ENCODE data around the gene SORT1. TPM values are rescaled to one million over a fixed set of nuclear protein-coding genes. Genes with fewer than 3 reads are reported as not detected.

Gene SORT1
- total and polyA plus RNA-seq, 2 of the 4 experiments (the other 2 are of a cell fraction) = 15.8 to 16.7 TPM

- no TSS peak for BruUV-seq (replicated peaks)
- Histone ChIP-seq H2BK15ac (ENCODE audit: low read depth, low read length) (peak overlapping the region; percentile 56; the same call in 2 of the 3 replicates), H2BK5ac (ENCODE audit: low read depth, low read length, poor library complexity, severe bottlenecking) (peak overlapping the region; percentile 48), H3K4me3 (ENCODE audit: insufficient read depth, low read depth, low read length) (no peak overlapping the region), H3K9ac (ENCODE audit: low read depth, low read length) (no peak overlapping the region), H4K5ac (ENCODE audit: low read depth, low read length) (no peak overlapping the region), H2BK120ac (ENCODE audit: low read depth, low read length) (peak overlapping the region; percentile 97; the same call in 1 of the 2 replicates), H3K4me2 (ENCODE audit: low read depth, low read length) (no peak overlapping the region), H4K8ac (ENCODE audit: low read depth in 2 of 2, low read length in 2 of 2) (peak overlapping the region in 1 of 2 experiments; percentile 13; a peak in 1 of 4 replicates), H3K4me1 (ENCODE audit: control insufficient read depth, insufficient read depth, low read length) (peaks cover 26% of the 10 kb centered on the region), H3K36me3 (ENCODE audit: control insufficient read depth, insufficient read depth, low read length) (no peaks in the 10 kb centered on the region), H2AK5ac (ENCODE audit: low read depth, low read length) (peak overlapping the region; percentile 94), H3K9me3 (ENCODE audit: control insufficient read depth, insufficient read depth, low read length) (no peaks in the 10 kb centered on the region), H3K23ac (ENCODE audit: low read depth, low read length) (no peak overlapping the region), H2AFZ (replicated peaks; ENCODE audit: low read length, poor library complexity) (peak overlapping the region; percentile 67), H3K4ac (ENCODE audit: low read depth, low read length) (peak overlapping the region; percentile 59), H2BK20ac (ENCODE audit: low read depth, low read length) (peak overlapping the region; percentile 42), H3K9me1 (ENCODE audit: insufficient read depth, low read length) (peaks cover 45% of the 10 kb centered on the region), H3K27me3 (ENCODE audit: control insufficient read depth, insufficient read depth, low read length) (no peaks in the 10 kb centered on the region), H3K79me1 (ENCODE audit: low read depth in 1 of 2, low read length in 2 of 2) (peaks cover 0 to 11% of the 10 kb centered on the region in 2 experiments; a peak in 1 of 4 replicates), H4K91ac (ENCODE audit: insufficient read depth, low read depth, low read length) (peak overlapping the region; percentile 20; the same call in 1 of the 2 replicates), H3K18ac (ENCODE audit: low read depth, low read length) (peak overlapping the region; percentile 14; the same call in 1 of the 2 replicates), H4K20me1 (ENCODE audit: insufficient read depth, low read length) (peaks cover 4% of the 10 kb centered on the region; the same call in 1 of the 2 replicates), H3K27ac (ENCODE audit: insufficient read depth, low read length) (no peak overlapping the region; the same call in 1 of the 2 replicates), H2AK9ac (replicated peaks; ENCODE audit: low read depth, low read length, poor library complexity) (peak overlapping the region; percentile 58), H3K56ac (ENCODE audit: extremely low read depth, insufficient read depth, low read length) (no peak overlapping the region), H3K14ac (replicated peaks; ENCODE audit: low read depth, low read length) (peak overlapping the region; percentile 42; the same call in 1 of the 2 replicates)
- 92% methylated on average over 12 of the region's 16 CpGs; no CpG with 5 or more reads in 1 of the 2 experiments for WGBS, 2 experiments (ENCODE audit: extremely low coverage in 2 of 2, insufficient read length in 1 of 2)
- CTCF ChIA-PET = no interaction called here
- intact Hi-C loops (cut with micrococcal nuclease) (loop anchor here (5.0 kb wide), 1 partner anchor 101 kb away; the partner anchor contains the start of gene SORT1), in situ Hi-C loops (cut with MboI; ENCODE audit: low sequenced_read_pairs) (no loop called here), dilution Hi-C loops (cut with HindIII; ENCODE audit: low sequenced_read_pairs, unreplicated experiment) (no loop called here)
- POLR2A ChIA-PET (ENCODE audit: unreplicated experiment) = no interaction called here
- TF ChIP-seq RCOR1 (IDR thresholded peaks at IDR 0.05; ENCODE audit: insufficient replicate concordance, low read length) (no peak), POLR2A (IDR thresholded peaks at IDR 0.05; ENCODE audit: low read depth, low read length) (no peak), MXI1 (IDR thresholded peaks at IDR 0.05; ENCODE audit: borderline replicate concordance, low read depth, low read length) (no peak), CEBPB (IDR thresholded peaks at IDR 0.05; ENCODE audit: low read depth, low read length) (no peak), USF2 (IDR thresholded peaks at IDR 0.05; ENCODE audit: low read depth, low read length) (no peak), SMC3 (IDR thresholded peaks at IDR 0.05; ENCODE audit: low read depth, low read length) (no peak), NFE2L2 (IDR thresholded peaks at IDR 0.05; ENCODE audit: low read depth, low read length) (no peak), BHLHE40 (IDR thresholded peaks at IDR 0.05; ENCODE audit: low read depth, low read length) (no peak), RAD21 (IDR thresholded peaks at IDR 0.05; ENCODE audit: low read length) (no peak), MAFK (IDR thresholded peaks at IDR 0.05; ENCODE audit: low read depth, low read length) (no peak), CHD1 (IDR thresholded peaks at IDR 0.05; ENCODE audit: low read depth, low read length) (no peak), CTCF (conservative IDR thresholded peaks at IDR 0.05; ENCODE audit: low read depth, low read length) (no peak), ELK1 (IDR thresholded peaks at IDR 0.05; ENCODE audit: borderline replicate concordance, low read depth, low read length) (no peak), MAZ (IDR thresholded peaks at IDR 0.05; ENCODE audit: borderline replicate concordance, low read depth, low read length) (no peak), RFX5 (IDR thresholded peaks at IDR 0.05; ENCODE audit: low read depth, low read length) (no peak), FOS (IDR thresholded peaks at IDR 0.05; ENCODE audit: low read depth, low read length) (no peak)
- DNase-seq = no peak
- ATAC-seq (ENCODE audit: low read depth) = no peak
These were observed 100.9 kb downstream of the SORT1 start for GRCh38 chr1:109296782-109297181.
